Endothelial cell of umbilical vein (primary cell): ENCODE measurements around the gene IGSF22. TPM values are rescaled to one million over a fixed set of nuclear protein-coding genes. Genes with fewer than 3 reads are reported as not detected.

Source experiments
- BruUV-seq: library from RNA; stranded (reverse); fragments of 400-500 nt; replicated peaks from 2 replicates; lab custom pipeline; 2021; lab: Mats Ljungman, UMichigan
- CTCF ChIA-PET: fragments of 300-600, 350-600 bp; sonication (Branson Sonifier 250); formaldehyde crosslinking; loops from one replicate; lab custom pipeline; 2021; ENCODE audit warnings: antibody characterized with exemption, inconsistent platforms; lab: Charles Lee
- POLR2A ChIA-PET: fragments of 300-600, 350-600 bp; sonication (Branson Sonifier 250); formaldehyde crosslinking; loops from one replicate; lab custom pipeline; 2021; ENCODE audit warnings: antibody characterized with exemption, inconsistent platforms; lab: Charles Lee
- DNase-seq: peaks from one replicate; pipeline ENCODE4 v3.0.0-alpha.2; 2011; ENCODE audit warnings: low read depth, low spot score
- FAIRE-seq: peaks from 2 replicates; lab custom pipeline; 2011; peaks lifted over from hg19 to GRCh38; lab: Jason Lieb, UNC
- H2AFZ ChIP-seq: 2 replicates; pipeline ENCODE4 v1.6.0; 2012; ENCODE audit warnings: low read depth, low read length, control low read depth, inconsistent platforms
- H3K27ac ChIP-seq: 2 replicates; pipeline ENCODE4 v1.5.1; 2011; ENCODE audit warnings: low read depth, mild to moderate bottlenecking, control low read depth, low read length, moderate library complexity; ENCODE audit not compliant: insufficient read depth
- H3K27me3 ChIP-seq, 2 experiments: 2 replicates each; pipeline versions ENCODE4 v1.6.0 to v1.6.1; 2011; ENCODE audit warnings: low read length in 2 of 2, mixed read lengths in 1 of 2; ENCODE audit not compliant: control insufficient read depth in 2 of 2, insufficient read depth in 2 of 2
- H3K36me3 ChIP-seq, 2 experiments: 2 replicates in 1 of 2; 3 replicates in 1 of 2; pipeline ENCODE4 v1.5.1; 2011; ENCODE audit warnings: low read length in 2 of 2, mild to moderate bottlenecking in 1 of 2, moderate library complexity in 1 of 2; ENCODE audit not compliant: control insufficient read depth in 2 of 2, insufficient read depth in 2 of 2; ENCODE audit errors: extremely low read depth in 1 of 2
- H3K4me1 ChIP-seq: 3 replicates; pipeline ENCODE4 v1.5.1; 2011; ENCODE audit warnings: mild to moderate bottlenecking, low read length; ENCODE audit not compliant: control insufficient read depth, insufficient read depth; ENCODE audit errors: extremely low read depth
- H3K4me2 ChIP-seq: 2 replicates; pipeline ENCODE4 v1.6.1; 2011; ENCODE audit warnings: low read length, control low read depth, mixed read lengths; ENCODE audit not compliant: insufficient read depth
- H3K4me3 ChIP-seq, 3 experiments: fragments of 200-600 bp in 1 of 3; sonication (generic), shearing (Covaris generic) in 1 of 3; replicated peaks in 1 of 3; 2 replicates each; pipeline ENCODE4 v1.5.1; 2011 to 2016; ENCODE audit warnings: control low read depth in 3 of 3, low read length in 3 of 3, mild to moderate bottlenecking in 2 of 3, inconsistent platforms in 1 of 3, low read depth in 1 of 3, moderate library complexity in 1 of 3; ENCODE audit not compliant: insufficient read depth in 1 of 3
- H3K79me2 ChIP-seq: 2 replicates; pipeline ENCODE4 v1.6.0; 2012; ENCODE audit warnings: low read length, inconsistent platforms; ENCODE audit not compliant: control insufficient read depth, insufficient read depth
- H3K9ac ChIP-seq: replicated peaks from 2 replicates; pipeline ENCODE3; 2011; ENCODE audit warnings: low read length, control low read depth; ENCODE audit not compliant: insufficient read depth; ENCODE audit errors: extremely low read depth
- H3K9me1 ChIP-seq: replicated peaks from 3 replicates; pipeline ENCODE4 v1.6.0; 2011; ENCODE audit warnings: mild to moderate bottlenecking, low read length; ENCODE audit not compliant: control insufficient read depth, insufficient read depth; ENCODE audit errors: extremely low read depth
- H3K9me3 ChIP-seq: replicated peaks from 2 replicates; pipeline ENCODE4 v1.5.1; 2012; ENCODE audit warnings: low read length, inconsistent platforms; ENCODE audit not compliant: control insufficient read depth, insufficient read depth
- H4K20me1 ChIP-seq: replicated peaks from 2 replicates; pipeline ENCODE3; 2011; ENCODE audit warnings: mild to moderate bottlenecking, low read length; ENCODE audit not compliant: control insufficient read depth, insufficient read depth; ENCODE audit errors: extremely low read depth
- EZH2 ChIP-seq: IDR thresholded peaks from 2 replicates; pipeline ENCODE4 v1.6.1; 2012; ENCODE audit warnings: borderline replicate concordance, low read depth, mild to moderate bottlenecking, moderate library complexity, low read length, inconsistent platforms; ENCODE audit not compliant: severe bottlenecking
- FOS ChIP-seq: IDR thresholded peaks from 2 replicates; pipeline ENCODE4 v1.6.1; 2011; ENCODE audit warnings: mild to moderate bottlenecking, low read length, moderate library complexity, borderline replicate concordance; ENCODE audit not compliant: insufficient read depth
- GATA2 ChIP-seq: IDR thresholded peaks from 2 replicates; pipeline ENCODE4 v1.7.0; 2011; ENCODE audit warnings: low read depth, mild to moderate bottlenecking, moderate library complexity, mixed read lengths, low read length; ENCODE audit not compliant: insufficient read length, insufficient read depth
- JUN ChIP-seq: IDR thresholded peaks from 2 replicates; pipeline ENCODE4 v1.6.1; 2011; ENCODE audit warnings: borderline replicate concordance, low read depth; ENCODE audit not compliant: insufficient read length, insufficient read depth
- MYC ChIP-seq: IDR thresholded peaks from one replicate; pipeline ENCODE4 v1.6.1; 2011; ENCODE audit warnings: mild to moderate bottlenecking, low read depth, low read length
- POLR2A ChIP-seq: IDR thresholded peaks from 2 replicates; pipeline ENCODE4 v1.6.1; 2012; ENCODE audit warnings: low read depth, mild to moderate bottlenecking, control low read depth, low read length
- POLR2AphosphoS5 ChIP-seq: IDR thresholded peaks from 2 replicates; pipeline ENCODE4 v1.6.1; 2012; ENCODE audit warnings: low read depth, mild to moderate bottlenecking, control low read depth, low read length, moderate library complexity; ENCODE audit not compliant: insufficient read depth
- dilution Hi-C: fragments of 300-500 bp; cut with MboI; formaldehyde crosslinking; loops from one replicate; pipeline ENCODE4 v1.15.0; 2019; ENCODE audit warnings: low sequenced_read_pairs; ENCODE audit not compliant: extremely low pct_ligation_motif_present
- intact Hi-C: fragments of 100-400 bp; cut with micrococcal nuclease; formaldehyde crosslinking; loops from one replicate; pipeline ENCODE4 v1.10.0; 2022
- polyA plus RNA-seq, 4 experiments: library from polyadenylated mRNA; depleted of rRNA in 3 of 4; stranded (reverse) in 3 of 4; unstranded in 1 of 4; fragments of >200 nt; gene quantifications; 2 replicates each; pipeline versions ENCODE4 v1.2.1 to v1.2.3, GENCODE V29; 2011 to 2012; ENCODE audit warnings: missing spikeins in 1 of 4
- total RNA-seq: library from RNA; stranded (reverse); gene quantifications from 2 replicates; pipeline ENCODE4 v1.2.3, GENCODE V29; 2021
- TF ChIP-seq, protein P1 (sequence below): IDR thresholded peaks from 2 replicates; pipeline ENCODE4 v1.6.1; 2011; ENCODE audit not compliant: insufficient read depth, insufficient read length
- TF ChIP-seq, protein P2 (sequence below), 2 donors: IDR thresholded peaks; 1 replicate in 1 of 2; 2 replicates in 1 of 2; pipeline ENCODE4 v1.5.1; 2011; ENCODE audit warnings: low read length in 2 of 2, mild to moderate bottlenecking in 2 of 2, moderate library complexity in 2 of 2, control low read depth in 1 of 2, inconsistent platforms in 1 of 2, low read depth in 1 of 2; ENCODE audit not compliant: insufficient read depth in 1 of 2; ENCODE audit errors: extremely low read depth in 1 of 2

The IGSF22 gene
- total and polyA plus RNA-seq, 2 donors (not counting 3 experiments of a cell fraction or from before 2014, with no cell fraction given), result not detected

DNA sequence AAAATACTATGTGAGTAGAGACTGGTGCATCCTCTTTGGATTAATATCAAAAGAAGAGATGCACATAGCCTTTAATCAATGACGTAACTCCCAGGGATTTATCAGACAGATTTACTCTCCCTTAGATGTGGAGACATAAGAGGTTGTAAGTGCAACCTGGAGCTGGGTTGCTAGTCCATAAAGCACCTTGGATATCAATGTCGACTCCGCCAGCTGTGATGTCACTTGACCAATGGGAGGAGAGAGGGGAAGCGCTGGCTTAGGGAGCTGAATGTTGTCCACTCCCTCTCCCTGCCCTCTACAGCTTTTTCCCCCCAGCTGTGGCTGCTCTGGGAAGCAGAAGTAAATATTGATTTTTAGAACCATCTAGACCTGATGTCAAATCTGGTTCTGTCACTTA is 56.3 kb downstream of the IGSF22 start:
- BruUV-seq, result no TSS peak
- no peaks in the 10 kb centered on the region for H3K4me1 ChIP-seq

More for the DNA sequence above, 56.3 kb downstream of the IGSF22 start:
- no peaks in the 10 kb centered on the region for H3K36me3 ChIP-seq
- no peak overlapping the region for H3K9ac ChIP-seq
- H4K20me1 ChIP-seq, result no peaks in the 10 kb centered on the region
- peaks cover 0 to 3% of the 10 kb centered on the region in 2 experiments for H3K27me3 ChIP-seq
- no peak overlapping the region for H3K4me3 ChIP-seq
- FAIRE-seq, result no peak
- H3K4me2 ChIP-seq, result no peak overlapping the region
- no peaks in the 10 kb centered on the region for H3K9me3 ChIP-seq
- TF ChIP-seq FOS (no peak), MYC (no peak), GATA2 (no peak), EZH2 (no peak), JUN (no peak), POLR2A (no peak), POLR2AphosphoS5 (no peak)
- TF ChIP-seq, protein P1, sequence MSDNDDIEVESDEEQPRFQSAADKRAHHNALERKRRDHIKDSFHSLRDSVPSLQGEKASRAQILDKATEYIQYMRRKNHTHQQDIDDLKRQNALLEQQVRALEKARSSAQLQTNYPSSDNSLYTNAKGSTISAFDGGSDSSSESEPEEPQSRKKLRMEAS, result no peak
- TF ChIP-seq, protein P2, sequence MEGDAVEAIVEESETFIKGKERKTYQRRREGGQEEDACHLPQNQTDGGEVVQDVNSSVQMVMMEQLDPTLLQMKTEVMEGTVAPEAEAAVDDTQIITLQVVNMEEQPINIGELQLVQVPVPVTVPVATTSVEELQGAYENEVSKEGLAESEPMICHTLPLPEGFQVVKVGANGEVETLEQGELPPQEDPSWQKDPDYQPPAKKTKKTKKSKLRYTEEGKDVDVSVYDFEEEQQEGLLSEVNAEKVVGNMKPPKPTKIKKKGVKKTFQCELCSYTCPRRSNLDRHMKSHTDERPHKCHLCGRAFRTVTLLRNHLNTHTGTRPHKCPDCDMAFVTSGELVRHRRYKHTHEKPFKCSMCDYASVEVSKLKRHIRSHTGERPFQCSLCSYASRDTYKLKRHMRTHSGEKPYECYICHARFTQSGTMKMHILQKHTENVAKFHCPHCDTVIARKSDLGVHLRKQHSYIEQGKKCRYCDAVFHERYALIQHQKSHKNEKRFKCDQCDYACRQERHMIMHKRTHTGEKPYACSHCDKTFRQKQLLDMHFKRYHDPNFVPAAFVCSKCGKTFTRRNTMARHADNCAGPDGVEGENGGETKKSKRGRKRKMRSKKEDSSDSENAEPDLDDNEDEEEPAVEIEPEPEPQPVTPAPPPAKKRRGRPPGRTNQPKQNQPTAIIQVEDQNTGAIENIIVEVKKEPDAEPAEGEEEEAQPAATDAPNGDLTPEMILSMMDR (IDR thresholded peaks at IDR 0.05; ENCODE audit: extremely low read depth in 1 of 2, insufficient read depth in 1 of 2, low read depth in 1 of 2, low read length in 2 of 2), result no peak
- H3K9me1 ChIP-seq, result no peaks in the 10 kb centered on the region
- intact Hi-C loops, result no loop called here
- DNase-seq, result no peak
- POLR2A ChIA-PET, result no interaction called here
- no peak overlapping the region for H2AFZ ChIP-seq
- no peaks in the 10 kb centered on the region for H3K79me2 ChIP-seq
- H3K27ac ChIP-seq, result no peak overlapping the region
- dilution Hi-C loops, result no loop called here
- CTCF ChIA-PET, result no interaction called here
